ENCODE measurements around the gene FCGR1A.
"Not testable (repeated sequence)": the region's sequence is repeated elsewhere in the genome, so short reads cannot be mapped to it uniquely, and the experiment has no call there.

FCGR1A gene

DNA sequence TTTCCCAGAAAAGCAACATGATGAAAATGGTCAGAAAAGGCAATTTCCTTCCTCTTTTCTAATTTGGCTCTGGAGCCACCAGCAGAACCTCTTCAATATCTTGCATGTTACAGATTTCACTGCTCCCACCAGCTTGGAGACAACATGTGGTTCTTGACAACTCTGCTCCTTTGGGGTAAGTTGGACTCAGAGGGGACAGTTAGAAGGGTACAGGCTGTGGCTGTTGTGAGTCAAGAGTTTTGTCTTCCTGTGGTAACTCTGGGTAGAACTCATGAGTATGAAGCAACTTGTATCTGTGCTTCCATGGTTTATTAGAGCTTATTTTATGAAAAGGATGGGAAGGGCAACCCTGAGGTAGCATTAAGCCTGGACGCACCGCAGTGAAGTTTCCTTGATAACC is at the start of gene FCGR1A:
FCGR1A (plus strand) TSS at position 95 of the 400 bp plus-strand sequence; CDS start at position 145, 50 bp downstream.
- not testable (repeated sequence) for DNase-seq

DNA sequence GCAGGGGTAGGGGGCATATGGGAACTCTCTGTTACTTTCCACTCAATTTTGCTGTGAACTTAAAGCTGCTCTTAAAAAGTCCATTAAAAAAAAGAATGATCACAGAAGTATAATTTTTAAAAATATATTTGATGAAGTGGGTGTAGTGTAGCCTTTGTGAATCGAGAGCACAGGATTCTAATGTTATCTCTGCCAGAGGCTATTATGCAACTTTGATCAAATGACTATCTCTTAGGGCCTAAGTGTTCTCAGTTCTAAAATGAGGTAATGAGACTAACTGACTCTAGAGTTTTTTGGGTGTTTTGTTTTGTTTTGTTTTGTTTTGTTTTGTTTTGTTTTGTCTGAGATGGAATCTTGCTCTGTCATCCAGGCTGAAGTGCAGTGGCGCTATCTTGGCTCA is 49.7 kb upstream of the FCGR1A start:
- DNase-seq: not testable (repeated sequence)

GRCh38 chr1:149734692-149735091 is 47.8 kb upstream of the FCGR1A start:
- DNase-seq: not testable (repeated sequence)

DNA sequence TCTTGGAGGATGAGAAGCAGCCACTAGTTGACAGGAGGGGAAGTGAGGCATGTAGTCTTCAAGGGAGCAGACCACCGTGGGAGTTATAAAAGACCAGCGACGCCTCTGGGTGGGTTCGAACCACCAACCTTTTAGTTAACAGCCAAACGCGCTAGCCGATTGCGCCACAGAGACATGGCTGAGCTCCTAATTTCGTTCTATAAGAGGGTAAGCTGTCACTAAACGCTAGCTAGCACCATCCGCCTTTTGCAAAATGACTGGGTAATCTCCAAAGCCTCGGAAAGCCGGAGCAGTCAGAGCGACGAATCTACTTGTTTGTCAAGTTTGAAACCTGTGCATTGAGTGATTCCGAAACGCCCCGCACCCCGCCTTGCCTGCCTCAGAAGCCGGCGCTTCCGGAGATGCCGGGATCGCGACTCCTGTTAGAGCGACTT is 42.3 kb upstream of the FCGR1A start:
- DNase-seq: not testable (repeated sequence)

GRCh38 chr1:149740590-149741230 is 41.8 kb upstream of the FCGR1A start:
- not testable (repeated sequence) for DNase-seq

- DNase-seq: not testable (repeated sequence)
Measured at GRCh38 chr1:149741914-149742313, 40.6 kb upstream of the FCGR1A start.

- not testable (repeated sequence) for DNase-seq
Measured at GRCh38 chr1:149746463-149747356, 35.8 kb upstream of the FCGR1A start.

- DNase-seq: not testable (repeated sequence)
Measured at GRCh38 chr1:149747359-149748143, 34.9 kb upstream of the FCGR1A start.

DNA sequence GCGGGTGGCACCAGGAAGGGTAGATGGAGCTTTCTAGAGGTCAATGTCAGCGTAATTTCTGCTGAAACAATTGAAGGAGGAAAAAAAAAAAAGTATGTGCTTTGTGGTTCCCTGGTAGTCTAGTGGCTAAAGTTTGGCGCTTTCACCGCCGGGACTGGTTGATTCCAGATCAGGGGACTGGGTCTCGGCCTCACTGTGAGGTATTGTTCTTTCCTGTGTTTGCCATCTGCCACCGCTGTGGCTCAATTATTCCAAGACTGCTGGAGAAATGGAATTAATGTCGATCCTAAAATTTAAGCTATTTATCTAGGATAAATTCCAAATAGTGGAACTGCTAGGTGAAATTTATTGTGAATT is 34.4 kb upstream of the FCGR1A start:
- not testable (repeated sequence) for DNase-seq

GRCh38 chr1:149750562-149750961 is 31.9 kb upstream of the FCGR1A start:
- DNase-seq: not testable (repeated sequence)

- not testable (repeated sequence) for DNase-seq
Measured at GRCh38 chr1:149752186-149752585, 30.3 kb upstream of the FCGR1A start.

DNA sequence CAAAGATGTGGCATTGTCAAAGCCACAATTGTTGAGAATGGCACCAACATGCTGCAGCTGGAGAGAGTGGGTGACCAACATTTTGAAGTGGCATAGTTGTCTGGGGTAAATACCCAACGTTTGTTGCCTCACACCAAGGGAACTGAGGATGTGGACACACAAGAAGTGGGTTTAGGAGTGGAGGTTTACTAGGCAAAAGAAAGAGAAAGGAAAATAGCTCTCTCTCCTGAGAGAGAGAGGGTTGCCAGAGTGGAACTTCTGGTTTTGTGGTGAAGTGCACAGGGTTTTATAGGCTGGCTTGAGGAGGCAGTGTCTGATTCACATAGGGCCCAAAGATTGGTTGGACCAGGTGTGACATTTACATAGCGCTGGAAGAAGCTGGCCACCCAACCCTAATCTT is 29.0 kb upstream of the FCGR1A start:
- not testable (repeated sequence) for DNase-seq

- not testable (repeated sequence) for DNase-seq
Measured at GRCh38 chr1:149755294-149755693, 27.2 kb upstream of the FCGR1A start.

DNA sequence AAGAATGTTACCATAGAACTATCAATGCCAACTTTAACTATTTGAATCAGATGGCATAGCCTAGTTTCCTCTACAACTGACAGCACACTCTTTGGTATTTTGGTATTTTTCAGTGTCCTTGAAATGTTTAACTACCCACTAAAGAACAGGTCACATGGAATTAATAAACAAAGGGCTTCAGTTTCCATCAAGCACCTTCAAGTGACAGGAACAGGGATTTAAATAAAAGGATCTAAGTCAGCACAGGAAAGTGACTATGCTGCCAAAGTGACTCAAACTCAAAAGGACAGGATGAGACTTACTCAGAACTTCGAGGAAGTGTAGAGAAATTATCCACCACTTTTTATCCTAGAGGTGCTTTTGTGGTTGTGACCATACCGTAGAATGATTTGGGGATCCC is 20.2 kb upstream of the FCGR1A start:
- DNase-seq: not testable (repeated sequence)

GRCh38 chr1:149764087-149764800 is 18.2 kb upstream of the FCGR1A start:
- not testable (repeated sequence) for DNase-seq

GRCh38 chr1:149766241-149766640 is 16.3 kb upstream of the FCGR1A start:
- DNase-seq: not testable (repeated sequence)

- not testable (repeated sequence) for DNase-seq
Measured at GRCh38 chr1:149769216-149769615, 13.3 kb upstream of the FCGR1A start.

DNA sequence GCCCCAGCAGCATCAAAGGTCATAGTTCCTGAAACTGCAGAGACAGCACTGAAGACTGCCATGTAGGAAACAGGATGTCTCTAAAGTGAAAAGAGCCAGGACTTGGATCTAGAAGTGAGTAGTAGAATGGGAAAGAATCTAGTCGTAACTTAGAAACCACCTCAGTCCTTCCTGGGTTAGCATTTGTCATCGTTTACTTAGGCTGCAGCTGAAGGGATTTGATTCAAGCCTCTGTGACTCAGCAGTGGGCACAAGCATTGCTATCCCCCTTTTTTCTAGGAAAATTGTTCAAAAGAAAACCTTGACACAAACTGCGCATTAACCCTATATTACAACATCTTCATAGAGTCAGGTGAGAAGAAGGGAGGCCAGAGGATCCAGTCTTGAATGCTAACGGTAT is 11.8 kb upstream of the FCGR1A start:
- not testable (repeated sequence) for DNase-seq

- DNase-seq: not testable (repeated sequence)
Measured at GRCh38 chr1:149771653-149772425, 10.7 kb upstream of the FCGR1A start.

DNA sequence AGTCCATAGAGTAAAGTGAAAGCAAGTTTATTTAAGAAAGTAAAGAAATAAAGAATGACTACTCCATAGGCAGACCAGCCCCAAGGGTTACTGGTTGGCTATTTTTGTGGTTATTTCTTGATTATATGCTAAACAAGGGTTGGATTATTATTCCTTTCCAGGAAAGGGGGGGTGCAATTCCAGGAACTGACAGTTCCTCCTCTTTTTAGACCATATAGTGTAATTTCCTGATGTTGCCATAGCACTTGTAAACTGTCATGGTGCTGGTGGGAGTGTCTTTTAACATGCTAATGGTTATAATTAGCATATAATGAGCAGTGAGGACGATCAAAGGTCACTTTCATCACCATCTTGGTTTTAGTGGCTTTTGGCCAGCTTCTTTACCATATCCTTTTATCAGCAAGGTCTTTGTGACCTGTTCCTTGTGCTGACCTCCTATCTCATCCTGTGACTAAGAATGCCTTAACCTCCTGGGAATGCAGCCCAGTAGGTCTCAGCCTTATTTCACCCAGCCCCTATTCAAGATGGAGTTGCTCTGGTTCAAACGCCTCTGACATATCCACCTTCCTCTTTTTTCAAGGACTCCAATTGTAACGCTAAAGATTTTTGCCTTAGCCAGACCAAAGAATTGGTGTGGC is 6.9 kb upstream of the FCGR1A start:
- DNase-seq: not testable (repeated sequence)

- not testable (repeated sequence) for DNase-seq
Measured at GRCh38 chr1:149777084-149777483, 5.4 kb upstream of the FCGR1A start.
